Neural crest cell (in vitro differentiated cells): ENCODE results near the gene TMEM126B. TPM values are rescaled to one million over a fixed set of nuclear protein-coding genes. Genes with fewer than 3 reads are reported as not detected.
A peak's percentile ranks its signal among the peaks of the same experiment; 100 is the strongest.
"Not testable (repeated sequence)": the region's sequence is repeated elsewhere in the genome, so short reads cannot be mapped to it uniquely, and the experiment has no call there.

Experiments used
- DNase-seq: peaks from one replicate; pipeline ENCODE4 v3.0.0; 2021; ENCODE audit warnings: low read depth, mixed read lengths, low spot score
- H3K27ac Mint-ChIP-seq: one replicate; pipeline ENCODE4 v1.8.0; 2021; ENCODE audit warnings: mild to moderate bottlenecking, mixed read lengths; ENCODE audit not compliant: unreplicated experiment
- H3K27me3 Mint-ChIP-seq: 2 replicates; pipeline ENCODE4 v1.8.0; 2021; ENCODE audit warnings: low read depth, mild to moderate bottlenecking, mixed read lengths
- H3K36me3 Mint-ChIP-seq: 2 replicates; pipeline ENCODE4 v1.8.0; 2021; ENCODE audit warnings: low read depth, mild to moderate bottlenecking, mixed read lengths
- H3K4me1 Mint-ChIP-seq: 2 replicates; pipeline ENCODE4 v1.8.0; 2021; ENCODE audit warnings: mixed read lengths
- H3K4me3 Mint-ChIP-seq: one replicate; pipeline ENCODE4 v1.8.0; 2021; ENCODE audit warnings: mild to moderate bottlenecking, mixed read lengths
- H3K9me3 Mint-ChIP-seq: 2 replicates; pipeline ENCODE4 v1.8.0; 2021; ENCODE audit warnings: mixed read lengths
- CTCF ChIP-seq: fragments of 200-600 bp; sonication (generic); conservative IDR thresholded peaks from 2 replicates; pipeline ENCODE4 v1.5.0; 2021; ENCODE audit warnings: antibody characterized with exemption, mild to moderate bottlenecking
- total RNA-seq: library from RNA; stranded (reverse); gene quantifications from 2 replicates; pipeline ENCODE4 v1.2.1, GENCODE V29; 2021

Gene TMEM126B
- total RNA-seq, 1 donor from 2014 or later = 48.4 TPM

- H3K9me3 Mint-ChIP-seq = no peaks in the 10 kb centered on the region
- no peak overlapping the region for H3K4me3 Mint-ChIP-seq
- no peak overlapping the region for H3K27ac Mint-ChIP-seq
- no peaks in the 10 kb centered on the region for H3K27me3 Mint-ChIP-seq
- peak; percentile 82 for TF ChIP-seq CTCF
- no peak for DNase-seq
- no peaks in the 10 kb centered on the region for H3K36me3 Mint-ChIP-seq
- H3K4me1 Mint-ChIP-seq = no peaks in the 10 kb centered on the region
Observed at GRCh38 chr11:85595285-85595884, 33.0 kb upstream of the TMEM126B start.

GRCh38 chr11:85596886-85597285 is 31.5 kb upstream of the TMEM126B start:
- no peak overlapping the region for H3K27ac Mint-ChIP-seq
- no peaks in the 10 kb centered on the region for H3K27me3 Mint-ChIP-seq
- H3K36me3 Mint-ChIP-seq = no peaks in the 10 kb centered on the region
- no peaks in the 10 kb centered on the region for H3K9me3 Mint-ChIP-seq
- no peak overlapping the region for H3K4me3 Mint-ChIP-seq
- H3K4me1 Mint-ChIP-seq = no peaks in the 10 kb centered on the region
- no peak for DNase-seq
- TF ChIP-seq CTCF = no peak

- H3K36me3 Mint-ChIP-seq = no peaks in the 10 kb centered on the region
- no peaks in the 10 kb centered on the region for H3K4me1 Mint-ChIP-seq
- H3K27ac Mint-ChIP-seq = no peak overlapping the region
- no peaks in the 10 kb centered on the region for H3K27me3 Mint-ChIP-seq
- no peak overlapping the region for H3K4me3 Mint-ChIP-seq
- DNase-seq = no peak
- TF ChIP-seq CTCF = no peak
- H3K9me3 Mint-ChIP-seq = no peaks in the 10 kb centered on the region
Observed at GRCh38 chr11:85599083-85599482, 29.3 kb upstream of the TMEM126B start.

GRCh38 chr11:85602526-85603213 is 25.7 kb upstream of the TMEM126B start:
- Mint-ChIP-seq H3K27ac (no peak overlapping the region), H3K9me3 (peaks cover 7% of the 10 kb centered on the region)

GRCh38 chr11:85603220-85603619 is 25.2 kb upstream of the TMEM126B start:
- Mint-ChIP-seq H3K27ac (no peak overlapping the region), H3K4me3 (no peak overlapping the region), H3K4me1 (no peaks in the 10 kb centered on the region), H3K9me3 (peaks cover 8% of the 10 kb centered on the region), H3K27me3 (no peaks in the 10 kb centered on the region), H3K36me3 (no peaks in the 10 kb centered on the region)
- TF ChIP-seq CTCF = no peak
- no peak for DNase-seq

More at GRCh38 chr11:85602526-85603213, 25.7 kb upstream of the TMEM126B start:
- no peak for TF ChIP-seq CTCF
- Mint-ChIP-seq H3K4me1 (no peaks in the 10 kb centered on the region), H3K36me3 (no peaks in the 10 kb centered on the region), H3K27me3 (no peaks in the 10 kb centered on the region), H3K4me3 (no peak overlapping the region)
- DNase-seq = no peak

- DNase-seq, H3K4me1 Mint-ChIP-seq, H3K36me3 Mint-ChIP-seq, H3K27me3 Mint-ChIP-seq, H3K4me3 Mint-ChIP-seq, H3K27ac Mint-ChIP-seq: not testable (repeated sequence)
- peaks cover 11% of the 10 kb centered on the region for H3K9me3 Mint-ChIP-seq
Observed at GRCh38 chr11:85606237-85606636, 22.2 kb upstream of the TMEM126B start.

- not testable (repeated sequence) for H3K4me1 Mint-ChIP-seq, H3K4me3 Mint-ChIP-seq, H3K27ac Mint-ChIP-seq, H3K36me3 Mint-ChIP-seq, H3K27me3 Mint-ChIP-seq, DNase-seq
- H3K9me3 Mint-ChIP-seq = peaks cover 11% of the 10 kb centered on the region
Observed at GRCh38 chr11:85608621-85609020, 19.8 kb upstream of the TMEM126B start.

GRCh38 chr11:85609286-85609685 is 19.1 kb upstream of the TMEM126B start:
- not testable (repeated sequence) for H3K27me3 Mint-ChIP-seq, H3K27ac Mint-ChIP-seq, H3K36me3 Mint-ChIP-seq, H3K4me1 Mint-ChIP-seq, DNase-seq, H3K4me3 Mint-ChIP-seq
- H3K9me3 Mint-ChIP-seq = peaks cover 11% of the 10 kb centered on the region

GRCh38 chr11:85611643-85612042 is 16.8 kb upstream of the TMEM126B start:
- not testable (repeated sequence) for H3K4me3 Mint-ChIP-seq, H3K36me3 Mint-ChIP-seq, DNase-seq, H3K9me3 Mint-ChIP-seq, H3K27me3 Mint-ChIP-seq, H3K4me1 Mint-ChIP-seq, H3K27ac Mint-ChIP-seq
